ENCODE data around the gene HSPBAP1. TPM values are rescaled to one million over a fixed set of nuclear protein-coding genes. Genes with fewer than 3 reads are reported as not detected.

Gene HSPBAP1
- total RNA-seq, 1 experiment from 2014 or later, result 9.8 TPM

DNA sequence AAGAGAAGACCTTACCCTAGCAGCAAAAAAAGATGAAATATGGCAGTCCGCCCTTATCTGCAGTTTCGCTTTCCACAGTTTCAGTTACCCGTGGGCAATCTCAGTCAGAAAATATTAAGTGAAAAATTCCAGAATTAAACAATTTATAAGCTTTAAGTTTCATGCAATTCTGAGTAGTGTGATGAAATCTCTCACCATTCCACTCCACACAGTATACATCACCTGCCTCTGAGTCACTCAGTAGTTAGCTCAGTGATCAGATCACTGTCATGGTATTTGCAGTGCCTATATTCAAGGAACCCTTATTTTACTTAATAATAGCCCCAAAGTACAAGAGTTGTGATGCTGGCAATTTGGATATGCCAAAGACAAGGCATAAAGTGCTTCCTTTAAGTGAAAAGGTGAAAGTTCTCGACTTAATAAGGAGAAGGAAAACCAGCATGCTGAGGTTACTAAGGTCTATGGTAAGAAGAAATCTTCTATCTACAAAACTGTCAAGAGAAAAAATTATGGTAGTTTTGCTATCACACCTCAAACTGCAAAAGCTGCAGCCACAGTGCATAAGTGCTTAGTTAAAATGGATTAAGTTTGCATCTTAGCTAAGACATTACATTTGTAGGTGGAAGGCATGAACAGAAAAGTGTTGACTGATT is 48.1 kb downstream of the HSPBAP1 start:
- no peak overlapping the region for H2BK120ac ChIP-seq (ENCODE audit: low read depth, low read length, poor library complexity, severe bottlenecking)
- H2BK20ac ChIP-seq (ENCODE audit: low read depth, low read length, poor library complexity, severe bottlenecking), result no peak overlapping the region
- DNase-seq, result no peak
- H3K4me1 ChIP-seq (ENCODE audit: insufficient read depth, low read length), result no peaks in the 10 kb centered on the region
- no peak overlapping the region for H3K4me2 ChIP-seq (ENCODE audit: insufficient read depth, insufficient read length, low read length)
- peaks cover 12 to 20% of the 10 kb centered on the region in 2 experiments for H3K9me3 Mint-ChIP-seq
- no peak overlapping the region for H2BK5ac ChIP-seq (ENCODE audit: insufficient read length, low read length)
- TF ChIP-seq, protein P1, sequence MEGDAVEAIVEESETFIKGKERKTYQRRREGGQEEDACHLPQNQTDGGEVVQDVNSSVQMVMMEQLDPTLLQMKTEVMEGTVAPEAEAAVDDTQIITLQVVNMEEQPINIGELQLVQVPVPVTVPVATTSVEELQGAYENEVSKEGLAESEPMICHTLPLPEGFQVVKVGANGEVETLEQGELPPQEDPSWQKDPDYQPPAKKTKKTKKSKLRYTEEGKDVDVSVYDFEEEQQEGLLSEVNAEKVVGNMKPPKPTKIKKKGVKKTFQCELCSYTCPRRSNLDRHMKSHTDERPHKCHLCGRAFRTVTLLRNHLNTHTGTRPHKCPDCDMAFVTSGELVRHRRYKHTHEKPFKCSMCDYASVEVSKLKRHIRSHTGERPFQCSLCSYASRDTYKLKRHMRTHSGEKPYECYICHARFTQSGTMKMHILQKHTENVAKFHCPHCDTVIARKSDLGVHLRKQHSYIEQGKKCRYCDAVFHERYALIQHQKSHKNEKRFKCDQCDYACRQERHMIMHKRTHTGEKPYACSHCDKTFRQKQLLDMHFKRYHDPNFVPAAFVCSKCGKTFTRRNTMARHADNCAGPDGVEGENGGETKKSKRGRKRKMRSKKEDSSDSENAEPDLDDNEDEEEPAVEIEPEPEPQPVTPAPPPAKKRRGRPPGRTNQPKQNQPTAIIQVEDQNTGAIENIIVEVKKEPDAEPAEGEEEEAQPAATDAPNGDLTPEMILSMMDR (conservative IDR thresholded peaks at IDR 0.05), result no peak
- no peak overlapping the region for H3K4me3 Mint-ChIP-seq
- H4K20me1 ChIP-seq (ENCODE audit: control insufficient read depth, insufficient read depth, insufficient read length), result no peaks in the 10 kb centered on the region
- H3K9ac ChIP-seq (ENCODE audit: extremely low read depth, insufficient read length, low read length), result no peak overlapping the region
- no peaks in the 10 kb centered on the region for H3K27me3 ChIP-seq (ENCODE audit: insufficient read depth, low read length)
- H3T11ph ChIP-seq (ENCODE audit: low read length), result no peak overlapping the region
- H3K27me3 Mint-ChIP-seq (ENCODE audit: low read depth), result no peaks in the 10 kb centered on the region; the same call in 1 of the 2 replicates
- no peak overlapping the region for H2AK5ac ChIP-seq (ENCODE audit: insufficient read length, low read length)
- H3K4ac ChIP-seq (ENCODE audit: low read depth, low read length), result no peak overlapping the region
- H3K56ac ChIP-seq (ENCODE audit: insufficient read length, low read depth, low read length), result no peak overlapping the region
- H2BK15ac ChIP-seq (ENCODE audit: low read depth, low read length), result no peak overlapping the region
- H3K4me1 Mint-ChIP-seq, result peaks cover 2% of the 10 kb centered on the region in 2 experiments
- H3K79me2 ChIP-seq (ENCODE audit: insufficient read depth, low read length), result no peaks in the 10 kb centered on the region
- no peak overlapping the region for H4K5ac ChIP-seq (ENCODE audit: insufficient read length, low read depth, low read length)
- H3K23me2 ChIP-seq (ENCODE audit: insufficient read length, low read depth, low read length, poor library complexity, severe bottlenecking), result no peaks in the 10 kb centered on the region
- no peak overlapping the region for H3K14ac ChIP-seq (ENCODE audit: insufficient read depth, low read length)
- H3K23ac ChIP-seq (ENCODE audit: insufficient read length, low read depth, low read length), result no peak overlapping the region
- H3K27ac ChIP-seq (ENCODE audit: insufficient read length, low read depth, low read length), result no peak overlapping the region
- no peaks in the 10 kb centered on the region for H3K79me1 ChIP-seq (ENCODE audit: insufficient read depth, low read depth, low read length, poor library complexity, severe bottlenecking)
- no peak overlapping the region for H3K27ac Mint-ChIP-seq
- no peak overlapping the region for H2AFZ ChIP-seq (ENCODE audit: low read length)
- WGBS (ENCODE audit: extremely low coverage, insufficient read length, low lambda C conversion rate), result no CpG with 5 or more reads among the region's 4 CpGs
- H2BK12ac ChIP-seq (ENCODE audit: insufficient read length, low read depth, low read length), result no peak overlapping the region
- no peak overlapping the region for H4K91ac ChIP-seq (ENCODE audit: insufficient read length, low read depth, low read length)
- no peak overlapping the region for H3K18ac ChIP-seq (ENCODE audit: insufficient read length, low read depth, low read length)
- no peak overlapping the region for H4K8ac ChIP-seq (replicated peaks; ENCODE audit: insufficient read length, low read depth, low read length)
- no peaks in the 10 kb centered on the region for H3K9me3 ChIP-seq (ENCODE audit: control insufficient read depth, low read depth, low read length)
- H3K36me3 Mint-ChIP-seq (ENCODE audit: insufficient read depth in 1 of 3, low read depth in 3 of 3), result peaks cover 29 to 46% (median 42%) of the 10 kb centered on the region in 3 experiments

Measured in H9 (cell line).